HL-60/S4 (cell line): ENCODE results near the gene FOXJ2.
"Not testable (repeated sequence)": the region's sequence is repeated elsewhere in the genome, so short reads cannot be mapped to it uniquely, and the experiment has no call there.

ENCODE experiments used
- in situ Hi-C: fragments of 300-500 bp; cut with MboI; formaldehyde crosslinking; loops from 2 replicates; pipeline ENCODE4 v1.14.3; 2022; ENCODE audit warnings: low sequenced_read_pairs

Gene FOXJ2

GRCh38 chr12:8028267-8028666 is 4.2 kb upstream of the FOXJ2 start:
- in situ Hi-C loops: no loop called here

- in situ Hi-C loops: no loop called here
Observed at GRCh38 chr12:8030189-8030588, 2.3 kb upstream of the FOXJ2 start.

- in situ Hi-C loops: not testable (repeated sequence)
Observed at GRCh38 chr12:8031017-8031416, 1.5 kb upstream of the FOXJ2 start.

GRCh38 chr12:8031872-8032241 is 659 bp upstream of the FOXJ2 start:
- in situ Hi-C loops: no loop called here

- in situ Hi-C loops: no loop called here
Observed at GRCh38 chr12:8033153-8034044, 883 bp downstream of the FOXJ2 start.

- in situ Hi-C loops: no loop called here
Observed at GRCh38 chr12:8034802-8035201, 2.3 kb downstream of the FOXJ2 start.

GRCh38 chr12:8035440-8036010 is 3.0 kb downstream of the FOXJ2 start:
- in situ Hi-C loops: no loop called here

- in situ Hi-C loops: no loop called here
Observed at GRCh38 chr12:8036346-8036745, 3.8 kb downstream of the FOXJ2 start.

- in situ Hi-C loops: no loop called here
Observed at GRCh38 chr12:8037046-8037663, 4.6 kb downstream of the FOXJ2 start.

GRCh38 chr12:8037947-8038346 is 5.4 kb downstream of the FOXJ2 start:
- in situ Hi-C loops: no loop called here

GRCh38 chr12:8038659-8039114 is 6.2 kb downstream of the FOXJ2 start:
- in situ Hi-C loops: no loop called here

- in situ Hi-C loops: no loop called here
Observed at GRCh38 chr12:8040791-8041190, 8.3 kb downstream of the FOXJ2 start.

- in situ Hi-C loops: no loop called here
Observed at GRCh38 chr12:8045952-8046944, 13.7 kb downstream of the FOXJ2 start.

GRCh38 chr12:8047842-8048241 is 15.3 kb downstream of the FOXJ2 start:
- in situ Hi-C loops: no loop called here

- in situ Hi-C loops: no loop called here
Observed at GRCh38 chr12:8048906-8049305, 16.4 kb downstream of the FOXJ2 start.

- in situ Hi-C loops: no loop called here
Observed at GRCh38 chr12:8050600-8051250, 18.2 kb downstream of the FOXJ2 start.

GRCh38 chr12:8052679-8053078 is 20.2 kb downstream of the FOXJ2 start:
- in situ Hi-C loops: no loop called here

GRCh38 chr12:8054816-8055215 is 22.3 kb downstream of the FOXJ2 start:
- in situ Hi-C loops: no loop called here

GRCh38 chr12:8057306-8057705 is 24.8 kb downstream of the FOXJ2 start:
- in situ Hi-C loops: no loop called here

GRCh38 chr12:8057839-8058238 is 25.3 kb downstream of the FOXJ2 start:
- in situ Hi-C loops: no loop called here
